ENCODE results near the gene ZBTB5.
A peak's percentile ranks its signal among the peaks of the same experiment; 100 is the strongest.

Gene ZBTB5

GRCh38 chr9:37417252-37417803 is 47.9 kb downstream of the ZBTB5 start:
- no peak for DNase-seq (ENCODE audit: low read depth)
- no peak overlapping the region for H3K4me3 ChIP-seq (ENCODE audit: low read depth, low read length)
- TF ChIP-seq, protein P1, sequence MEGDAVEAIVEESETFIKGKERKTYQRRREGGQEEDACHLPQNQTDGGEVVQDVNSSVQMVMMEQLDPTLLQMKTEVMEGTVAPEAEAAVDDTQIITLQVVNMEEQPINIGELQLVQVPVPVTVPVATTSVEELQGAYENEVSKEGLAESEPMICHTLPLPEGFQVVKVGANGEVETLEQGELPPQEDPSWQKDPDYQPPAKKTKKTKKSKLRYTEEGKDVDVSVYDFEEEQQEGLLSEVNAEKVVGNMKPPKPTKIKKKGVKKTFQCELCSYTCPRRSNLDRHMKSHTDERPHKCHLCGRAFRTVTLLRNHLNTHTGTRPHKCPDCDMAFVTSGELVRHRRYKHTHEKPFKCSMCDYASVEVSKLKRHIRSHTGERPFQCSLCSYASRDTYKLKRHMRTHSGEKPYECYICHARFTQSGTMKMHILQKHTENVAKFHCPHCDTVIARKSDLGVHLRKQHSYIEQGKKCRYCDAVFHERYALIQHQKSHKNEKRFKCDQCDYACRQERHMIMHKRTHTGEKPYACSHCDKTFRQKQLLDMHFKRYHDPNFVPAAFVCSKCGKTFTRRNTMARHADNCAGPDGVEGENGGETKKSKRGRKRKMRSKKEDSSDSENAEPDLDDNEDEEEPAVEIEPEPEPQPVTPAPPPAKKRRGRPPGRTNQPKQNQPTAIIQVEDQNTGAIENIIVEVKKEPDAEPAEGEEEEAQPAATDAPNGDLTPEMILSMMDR (conservative IDR thresholded peaks at IDR 0.05; ENCODE audit: low read depth, low read length): no peak

- H3K4me3 ChIP-seq (ENCODE audit: low read depth, low read length): peak overlapping the region; percentile 26
- TF ChIP-seq, protein P1 (conservative IDR thresholded peaks at IDR 0.05; ENCODE audit: low read depth, low read length): peak; percentile 87
Observed at GRCh38 chr9:37415011-37415719, 50.1 kb downstream of the ZBTB5 start.

DNA sequence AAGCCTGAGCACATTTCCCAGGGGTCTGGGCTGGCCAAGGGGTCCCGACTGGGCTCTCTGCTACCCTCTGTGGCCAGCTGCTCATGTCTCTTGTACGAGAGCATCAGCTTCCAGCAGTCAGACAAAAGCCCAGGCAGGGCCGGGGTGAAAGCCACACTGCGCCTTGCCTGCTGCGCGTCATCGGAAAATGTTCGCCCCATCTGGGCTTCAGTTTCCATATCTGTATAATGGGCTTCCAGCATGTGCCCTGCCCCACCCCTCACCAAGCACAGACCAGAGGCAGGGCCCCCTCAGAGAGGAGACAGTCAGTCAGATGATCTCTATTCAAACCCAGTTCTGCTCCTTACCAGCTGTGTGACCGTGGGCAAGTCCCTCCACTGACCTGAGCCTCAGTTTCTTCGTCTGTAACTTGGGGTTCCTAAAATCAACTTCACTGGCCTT is 50.7 kb downstream of the ZBTB5 start:
- TF ChIP-seq, protein P1 (conservative IDR thresholded peaks at IDR 0.05; ENCODE audit: low read depth, low read length): no peak
- DNase-seq (ENCODE audit: low read depth): no peak
- no peak overlapping the region for H3K4me3 ChIP-seq (ENCODE audit: low read depth, low read length)

More at GRCh38 chr9:37415011-37415719, 50.1 kb downstream of the ZBTB5 start:
- peak; percentile 77 for DNase-seq (ENCODE audit: low read depth)

DNA sequence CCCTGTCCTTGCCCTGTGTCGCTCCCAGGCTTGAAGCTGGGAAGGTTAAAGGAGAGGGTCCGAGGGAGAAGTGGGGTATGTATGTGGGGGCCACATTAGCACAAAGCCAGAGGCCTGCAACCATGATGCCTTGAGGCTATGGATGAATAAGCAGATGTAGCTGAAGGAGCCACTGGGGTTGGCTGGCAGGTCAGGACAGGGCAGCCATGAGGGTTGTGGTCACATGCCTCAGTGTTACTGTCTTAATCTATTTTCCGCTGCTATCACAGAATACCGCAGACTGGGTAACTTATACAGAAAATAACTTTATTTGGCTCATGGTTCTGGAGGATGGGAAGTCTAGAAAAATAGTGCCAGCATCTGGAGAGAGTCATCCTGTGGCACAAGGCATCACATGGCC is 51.9 kb downstream of the ZBTB5 start:
- no peak overlapping the region for H3K4me3 ChIP-seq (ENCODE audit: low read depth, low read length)
- no peak for DNase-seq (ENCODE audit: low read depth)
- TF ChIP-seq, protein P1 (conservative IDR thresholded peaks at IDR 0.05; ENCODE audit: low read depth, low read length): no peak

DNA sequence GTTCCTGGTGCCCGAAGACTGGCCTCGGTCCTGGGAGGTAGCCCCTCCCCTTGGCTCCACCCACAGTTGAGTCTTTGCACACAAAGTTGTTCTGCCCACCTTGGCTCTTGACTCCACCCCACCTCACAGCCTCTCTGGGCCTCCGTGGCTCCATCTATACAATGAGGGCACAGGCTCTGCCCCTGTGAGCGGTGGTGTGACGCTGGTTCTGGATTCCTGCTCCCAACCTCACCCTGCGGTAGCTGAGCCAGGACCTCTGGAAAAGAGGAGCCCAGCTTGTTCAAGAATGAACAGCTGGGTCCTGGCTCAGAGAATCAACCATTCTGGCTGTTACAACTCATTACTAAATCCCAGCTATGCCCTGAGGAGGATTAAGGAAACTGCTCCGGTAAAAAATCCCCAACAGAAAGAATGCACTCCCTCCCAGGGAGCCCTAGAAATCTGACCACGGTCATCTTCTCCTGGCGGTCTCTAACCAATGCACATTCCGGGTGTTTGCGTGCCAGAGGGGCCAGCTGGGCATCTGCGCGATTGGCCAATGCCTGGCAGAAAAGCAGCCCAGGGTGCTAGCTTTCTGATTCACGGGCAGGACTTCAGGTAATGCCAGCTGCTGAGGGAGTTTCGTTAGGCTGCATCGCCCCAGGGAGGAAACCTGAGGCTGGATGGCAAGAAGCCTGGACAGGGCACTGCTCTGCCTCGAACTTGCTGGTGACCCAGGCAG is 52.7 kb downstream of the ZBTB5 start:
- peak; percentile 26 for DNase-seq (ENCODE audit: low read depth)
- H3K4me3 ChIP-seq (ENCODE audit: low read depth, low read length): no peak overlapping the region
- TF ChIP-seq, protein P1 (conservative IDR thresholded peaks at IDR 0.05; ENCODE audit: low read depth, low read length): no peak

DNA sequence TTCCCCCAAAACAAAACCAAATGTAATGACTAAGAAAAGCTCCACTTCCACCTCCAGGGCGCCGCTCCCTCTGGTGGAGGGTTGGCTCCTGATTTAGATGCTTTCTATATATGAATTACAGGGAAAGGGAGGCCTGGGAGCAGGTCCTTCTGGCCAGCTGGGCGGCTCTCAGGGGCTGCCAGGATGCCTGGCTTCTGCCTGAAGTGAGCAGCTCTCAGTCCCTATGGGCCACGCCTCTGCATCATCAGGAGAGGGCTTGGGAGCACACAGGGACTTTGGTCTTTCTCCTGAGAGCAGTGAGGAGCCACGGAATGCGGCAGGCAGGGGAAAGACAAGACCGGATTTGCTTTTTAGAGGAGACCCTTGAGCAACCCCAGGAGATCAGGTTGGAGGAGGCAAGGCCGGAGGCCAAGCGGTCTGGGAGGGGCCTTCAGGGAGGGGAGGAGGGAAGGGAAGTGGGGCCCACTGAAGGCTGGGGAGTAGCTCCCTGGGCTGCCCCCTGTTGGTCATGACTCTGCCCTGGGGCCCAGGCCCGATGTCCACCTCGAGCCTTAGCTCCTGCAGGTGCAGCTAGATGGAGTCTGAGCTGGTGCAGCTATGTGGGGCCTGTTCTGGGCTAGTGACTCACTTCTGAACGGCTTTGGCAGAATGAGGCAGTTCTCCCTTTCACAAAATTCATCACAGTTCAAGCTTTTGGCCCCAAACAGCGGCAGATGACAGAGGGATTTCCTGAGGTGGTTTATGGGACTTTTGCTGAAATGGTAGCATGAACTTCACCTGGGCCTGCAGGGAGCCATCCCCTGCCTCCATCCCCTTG is 54.1 kb downstream of the ZBTB5 start:
- TF ChIP-seq, protein P1 (conservative IDR thresholded peaks at IDR 0.05; ENCODE audit: low read depth, low read length): peak; percentile 69
- peak; percentile 43 for DNase-seq (ENCODE audit: low read depth)
- H3K4me3 ChIP-seq (ENCODE audit: low read depth, low read length): no peak overlapping the region
